HEK293 (cell line): ENCODE measurements around the gene ABCG4.

Experiments
- CTCF ChIA-PET: fragments of 350-600 bp; formaldehyde crosslinking; extraction: SDS; loops from one replicate; lab custom pipeline; 2021; ENCODE audit warnings: antibody characterized with exemption; lab: Yijun Ruan, JAX
- POLR2A ChIA-PET: fragments of 300-600 bp; formaldehyde crosslinking; extraction: SDS; loops from one replicate; lab custom pipeline; 2020; ENCODE audit warnings: antibody characterized with exemption, inconsistent platforms; lab: Yijun Ruan, JAX
- H3K27ac ChIP-seq: fragments of 200-500 bp; sonication (Bioruptor generic); 2 replicates; pipeline ENCODE4 v1.5.1; 2014; ENCODE audit warnings: low read depth, low read length, control low read depth, inconsistent platforms; ENCODE audit errors: extremely low read depth
- H3K36me3 ChIP-seq, 2 experiments: fragments of 200-500 bp in 1 of 2; sonication (Bioruptor generic) in 1 of 2; 1 replicate in 1 of 2; 2 replicates in 1 of 2; pipeline ENCODE4 v1.5.1; 2014 to 2017; ENCODE audit warnings: inconsistent platforms in 2 of 2, low read length in 2 of 2; ENCODE audit not compliant: control insufficient read depth in 2 of 2, insufficient read depth in 1 of 2
- H3K4me1 ChIP-seq: fragments of 200-500 bp; sonication (Bioruptor generic); 2 replicates; pipeline ENCODE4 v1.5.1; 2014; ENCODE audit warnings: mild to moderate bottlenecking, low read length, inconsistent platforms; ENCODE audit not compliant: control insufficient read depth, insufficient read depth
- H3K4me3 ChIP-seq: 2 replicates; pipeline ENCODE4 v1.5.1; 2011; ENCODE audit warnings: low read depth, mild to moderate bottlenecking, control low read depth, low read length, moderate library complexity
- H3K9me3 ChIP-seq: fragments of 200-500 bp; sonication (Bioruptor generic); 2 replicates; pipeline ENCODE4 v1.5.1; 2014; ENCODE audit warnings: low read depth, low read length, inconsistent platforms; ENCODE audit not compliant: control insufficient read depth, insufficient read depth
- BCL6B ChIP-seq: fragments of 450-650 bp; formaldehyde crosslinking; IDR thresholded peaks from 2 replicates; pipeline ENCODE4 v1.5.1; 2017; ENCODE audit warnings: missing biosample characterization, missing genetic modification characterization
- ELK4 ChIP-seq: IDR thresholded peaks from 2 replicates; pipeline ENCODE4 v1.6.1; 2011; ENCODE audit warnings: mild to moderate bottlenecking, low read depth, low read length, borderline replicate concordance
- SP3 ChIP-seq: fragments of 450-650 bp; formaldehyde crosslinking; IDR thresholded peaks from 2 replicates; pipeline ENCODE4 v1.5.1; 2016; ENCODE audit warnings: missing biosample characterization, missing genetic modification characterization
- ZBTB49 ChIP-seq: fragments of 450-650 bp; formaldehyde crosslinking; IDR thresholded peaks from 2 replicates; pipeline ENCODE4 v1.5.1; 2016; ENCODE audit warnings: missing biosample characterization, missing genetic modification characterization, low read depth
- ZNF112 ChIP-seq: fragments of 450-650 bp; formaldehyde crosslinking; IDR thresholded peaks from 2 replicates; pipeline ENCODE4 v1.5.0; 2017; ENCODE audit warnings: missing biosample characterization, missing genetic modification characterization
- ZNF146 ChIP-seq: fragments of 450-650 bp; formaldehyde crosslinking; IDR thresholded peaks from 2 replicates; pipeline ENCODE4 v1.5.1; 2016; ENCODE audit warnings: missing biosample characterization, missing genetic modification characterization
- ZNF16 ChIP-seq: fragments of 450-650 bp; formaldehyde crosslinking; IDR thresholded peaks from 2 replicates; pipeline ENCODE4 v1.5.1; 2016; ENCODE audit warnings: low read depth, missing biosample characterization, missing genetic modification characterization
- ZNF202 ChIP-seq: fragments of 450-650 bp; formaldehyde crosslinking; IDR thresholded peaks from 2 replicates; pipeline ENCODE4 v1.5.1; 2016; ENCODE audit warnings: missing biosample characterization, missing genetic modification characterization, borderline replicate concordance
- ZNF223 ChIP-seq: fragments of 450-650 bp; formaldehyde crosslinking; IDR thresholded peaks from 2 replicates; pipeline ENCODE4 v1.5.1; 2016; ENCODE audit warnings: missing biosample characterization, missing genetic modification characterization
- ZNF449 ChIP-seq: fragments of 450-650 bp; formaldehyde crosslinking; IDR thresholded peaks from 2 replicates; pipeline ENCODE4 v1.5.1; 2017; ENCODE audit warnings: missing biosample characterization, mild to moderate bottlenecking, missing genetic modification characterization, moderate library complexity
- ZNF514 ChIP-seq: fragments of 450-650 bp; formaldehyde crosslinking; IDR thresholded peaks from 2 replicates; pipeline ENCODE4 v1.5.1; 2016; ENCODE audit warnings: missing biosample characterization, missing genetic modification characterization
- ZNF548 ChIP-seq: fragments of 450-650 bp; formaldehyde crosslinking; IDR thresholded peaks from 2 replicates; pipeline ENCODE4 v1.5.1; 2016; ENCODE audit warnings: missing biosample characterization, missing genetic modification characterization
- ZNF600 ChIP-seq: fragments of 450-650 bp; formaldehyde crosslinking; IDR thresholded peaks from 2 replicates; pipeline ENCODE4 v1.5.1; 2016; ENCODE audit warnings: missing biosample characterization, missing genetic modification characterization
- ZNF610 ChIP-seq: fragments of 450-650 bp; formaldehyde crosslinking; IDR thresholded peaks from 2 replicates; pipeline ENCODE4 v1.5.1; 2016; ENCODE audit warnings: missing biosample characterization, missing genetic modification characterization, borderline replicate concordance
- ZNF621 ChIP-seq: fragments of 450-650 bp; formaldehyde crosslinking; IDR thresholded peaks from 2 replicates; pipeline ENCODE4 v1.5.1; 2017; ENCODE audit warnings: missing biosample characterization, missing genetic modification characterization
- ZNF629 ChIP-seq: fragments of 450-650 bp; formaldehyde crosslinking; IDR thresholded peaks from 2 replicates; pipeline ENCODE4 v1.5.1; 2017; ENCODE audit warnings: missing biosample characterization, missing genetic modification characterization
- ZNF658 ChIP-seq: fragments of 450-650 bp; formaldehyde crosslinking; IDR thresholded peaks from 2 replicates; pipeline ENCODE4; 2016; ENCODE audit warnings: missing biosample characterization, missing genetic modification characterization
- ZSCAN5A ChIP-seq: fragments of 450-650 bp; formaldehyde crosslinking; IDR thresholded peaks from 2 replicates; pipeline ENCODE4 v1.5.1; 2016; ENCODE audit warnings: missing biosample characterization, missing genetic modification characterization
- TF ChIP-seq, protein P1 (sequence below): fragments of 450-650 bp; formaldehyde crosslinking; IDR thresholded peaks from 2 replicates; pipeline ENCODE4 v1.5.1; 2017; ENCODE audit warnings: missing biosample characterization, missing genetic modification characterization

ABCG4 gene

GRCh38 chr11:119117004-119117706, 31.7 kb upstream of the ABCG4 start (continued):
- no peak for TF ChIP-seq ZBTB49 (tag by site-specific recombination)

DNA sequence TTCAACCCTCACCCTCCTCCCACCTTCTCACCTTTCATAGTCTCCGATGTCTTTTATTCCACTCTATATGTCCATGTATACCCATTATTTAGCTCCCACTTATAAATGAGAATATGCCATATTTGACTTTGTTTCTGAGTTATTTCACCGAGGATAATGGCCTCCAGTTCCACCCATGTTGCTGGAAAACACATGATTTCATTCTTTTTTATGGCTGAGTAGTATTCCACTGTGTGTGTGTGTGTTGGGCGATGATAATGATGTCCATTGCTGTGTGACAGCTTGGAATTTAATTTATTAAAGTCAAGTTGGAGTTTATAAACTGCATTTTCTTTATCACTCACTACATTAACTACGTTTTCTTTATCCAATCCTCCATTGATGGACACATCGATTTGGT, 30.6 kb upstream of the ABCG4 start:
- H3K36me3 ChIP-seq, result peaks cover 0 to 40% of the 10 kb centered on the region in 2 experiments; a peak in 1 of 3 replicates
- CTCF ChIA-PET, result interaction anchor here (1.0 kb wide), 1 partner anchor 78 kb away, joined by 3 read pairs; no protein-coding TSS in a partner anchor
- POLR2A ChIA-PET, result interaction anchor here (1.0 kb wide), 1 partner anchor 23 kb away, joined by 4 read pairs; a partner anchor contains a TSS
- TF ChIP-seq ZNF146 (peak; percentile 95), ZNF514 (tag by site-specific recombination) (no peak)
- H3K27ac ChIP-seq, result no peak overlapping the region
- H3K4me1 ChIP-seq, result peaks cover 4% of the 10 kb centered on the region; the same call in 1 of the 2 replicates
- H3K9me3 ChIP-seq, result no peaks in the 10 kb centered on the region
- no peak overlapping the region for H3K4me3 ChIP-seq

GRCh38 chr11:119118946-119119345, 29.9 kb upstream of the ABCG4 start:
- H3K4me1 ChIP-seq, result peaks cover 4% of the 10 kb centered on the region; the same call in 1 of the 2 replicates
- H3K36me3 ChIP-seq, result peaks cover 0 to 38% of the 10 kb centered on the region in 2 experiments; a peak in 1 of 3 replicates
- H3K4me3 ChIP-seq, result no peak overlapping the region
- CTCF ChIA-PET, result interaction anchor here (0.6 to 1.0 kb wide), 2 partner anchors 78 to 187 kb away, joined by 3 to 7 read pairs; no protein-coding TSS in a partner anchor
- H3K27ac ChIP-seq, result no peak overlapping the region
- no peaks in the 10 kb centered on the region for H3K9me3 ChIP-seq
- POLR2A ChIA-PET, result interaction anchor here (1.0 kb wide), 1 partner anchor 24 kb away, joined by 4 read pairs; a partner anchor contains a TSS
- TF ChIP-seq SP3 (tag by site-specific recombination) (no peak), ELK4 (no peak), ZNF610 (tag by site-specific recombination) (no peak), ZSCAN5A (tag by site-specific recombination) (no peak), ZNF629 (no peak), ZNF449 (no peak), BCL6B (tag by site-specific recombination) (no peak), ZNF548 (tag by site-specific recombination) (no peak), ZNF202 (tag by site-specific recombination) (no peak), ZNF16 (tag by site-specific recombination) (no peak), ZNF621 (no peak), ZNF223 (tag by site-specific recombination) (no peak), ZNF600 (tag by site-specific recombination) (no peak), ZNF112 (tag by site-specific recombination) (no peak), ZNF658 (no peak)
- TF ChIP-seq, protein P1, sequence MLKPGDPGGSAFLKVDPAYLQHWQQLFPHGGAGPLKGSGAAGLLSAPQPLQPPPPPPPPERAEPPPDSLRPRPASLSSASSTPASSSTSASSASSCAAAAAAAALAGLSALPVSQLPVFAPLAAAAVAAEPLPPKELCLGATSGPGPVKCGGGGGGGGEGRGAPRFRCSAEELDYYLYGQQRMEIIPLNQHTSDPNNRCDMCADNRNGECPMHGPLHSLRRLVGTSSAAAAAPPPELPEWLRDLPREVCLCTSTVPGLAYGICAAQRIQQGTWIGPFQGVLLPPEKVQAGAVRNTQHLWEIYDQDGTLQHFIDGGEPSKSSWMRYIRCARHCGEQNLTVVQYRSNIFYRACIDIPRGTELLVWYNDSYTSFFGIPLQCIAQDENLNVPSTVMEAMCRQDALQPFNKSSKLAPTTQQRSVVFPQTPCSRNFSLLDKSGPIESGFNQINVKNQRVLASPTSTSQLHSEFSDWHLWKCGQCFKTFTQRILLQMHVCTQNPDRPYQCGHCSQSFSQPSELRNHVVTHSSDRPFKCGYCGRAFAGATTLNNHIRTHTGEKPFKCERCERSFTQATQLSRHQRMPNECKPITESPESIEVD (tag by site-specific recombination), result no peak
- TF ChIP-seq, all 188 proteins: peak for 0
